WERI-Rb-1 (cell line): ENCODE results near the gene ANAPC5.
"Not testable (repeated sequence)": the region's sequence is repeated elsewhere in the genome, so short reads cannot be mapped to it uniquely, and the experiment has no call there.

Experiments
- DNase-seq: peaks from one replicate; pipeline ENCODE4 v3.0.0-alpha.2; 2020
- H3K27ac ChIP-seq: fragments of 250-450 bp; sonication (Bioruptor Pico); 2 replicates; pipeline ENCODE4 v1.5.1; 2020; ENCODE audit warnings: mild to moderate bottlenecking, moderate library complexity
- H3K27me3 ChIP-seq: fragments of 250-450 bp; sonication (Bioruptor Pico); 2 replicates; pipeline ENCODE4 v1.5.1; 2021; ENCODE audit warnings: mild to moderate bottlenecking, low read depth, moderate library complexity; ENCODE audit not compliant: insufficient read depth, severe bottlenecking
- H3K36me3 ChIP-seq: fragments of 250-450 bp; sonication (Bioruptor Pico); 2 replicates; pipeline ENCODE4 v1.5.1; 2020; ENCODE audit warnings: mild to moderate bottlenecking, moderate library complexity
- H3K4me3 ChIP-seq: 2 replicates; pipeline ENCODE4 v1.5.1; 2011; ENCODE audit warnings: low read depth, mild to moderate bottlenecking, control low read depth, low read length
- H3K9me3 ChIP-seq: fragments of 250-450 bp; sonication (Bioruptor Pico); 2 replicates; pipeline ENCODE4 v1.5.1; 2021; ENCODE audit warnings: mild to moderate bottlenecking, moderate library complexity; ENCODE audit not compliant: severe bottlenecking
- TF ChIP-seq, protein P1 (sequence below): IDR thresholded peaks from 2 replicates; pipeline ENCODE4 v1.5.1; 2011; ENCODE audit warnings: low read depth, mild to moderate bottlenecking, control low read depth, inconsistent platforms, low read length

ANAPC5 gene

DNA sequence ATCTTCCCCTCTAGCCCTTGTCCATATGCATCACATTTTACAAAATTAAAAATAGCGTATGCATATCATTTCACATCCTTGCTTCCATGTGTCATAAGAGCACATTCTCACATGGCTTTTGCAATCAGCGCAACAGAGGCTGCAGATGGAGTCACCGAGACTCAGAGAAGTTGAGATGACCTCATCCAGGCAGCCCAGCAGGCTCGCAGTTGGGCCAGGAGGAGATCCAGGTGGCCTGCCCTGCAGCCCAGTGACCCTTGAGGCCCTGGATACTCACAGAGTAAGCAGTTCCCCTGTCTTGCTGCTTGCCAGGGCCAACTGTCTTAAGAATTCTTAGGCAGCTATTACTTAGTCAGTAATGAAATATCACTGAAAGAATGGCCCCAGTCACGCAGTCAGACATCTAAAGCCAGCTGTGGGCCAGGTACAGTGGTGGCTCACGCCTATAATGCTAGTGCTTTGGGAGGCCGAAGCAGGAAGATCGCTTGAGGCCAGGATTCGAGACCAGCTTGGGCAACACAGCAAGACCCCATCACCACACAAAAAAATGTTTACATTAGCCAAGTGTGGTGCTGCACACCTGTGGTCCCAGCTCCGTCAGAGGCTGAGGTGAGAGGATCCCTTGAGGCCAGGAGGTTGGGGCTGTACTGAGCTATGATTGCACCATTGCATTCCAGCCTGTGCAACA lies 64.8 kb downstream of the ANAPC5 start:
- peaks cover 16% of the 10 kb centered on the region for H3K36me3 ChIP-seq
- TF ChIP-seq, protein P1, sequence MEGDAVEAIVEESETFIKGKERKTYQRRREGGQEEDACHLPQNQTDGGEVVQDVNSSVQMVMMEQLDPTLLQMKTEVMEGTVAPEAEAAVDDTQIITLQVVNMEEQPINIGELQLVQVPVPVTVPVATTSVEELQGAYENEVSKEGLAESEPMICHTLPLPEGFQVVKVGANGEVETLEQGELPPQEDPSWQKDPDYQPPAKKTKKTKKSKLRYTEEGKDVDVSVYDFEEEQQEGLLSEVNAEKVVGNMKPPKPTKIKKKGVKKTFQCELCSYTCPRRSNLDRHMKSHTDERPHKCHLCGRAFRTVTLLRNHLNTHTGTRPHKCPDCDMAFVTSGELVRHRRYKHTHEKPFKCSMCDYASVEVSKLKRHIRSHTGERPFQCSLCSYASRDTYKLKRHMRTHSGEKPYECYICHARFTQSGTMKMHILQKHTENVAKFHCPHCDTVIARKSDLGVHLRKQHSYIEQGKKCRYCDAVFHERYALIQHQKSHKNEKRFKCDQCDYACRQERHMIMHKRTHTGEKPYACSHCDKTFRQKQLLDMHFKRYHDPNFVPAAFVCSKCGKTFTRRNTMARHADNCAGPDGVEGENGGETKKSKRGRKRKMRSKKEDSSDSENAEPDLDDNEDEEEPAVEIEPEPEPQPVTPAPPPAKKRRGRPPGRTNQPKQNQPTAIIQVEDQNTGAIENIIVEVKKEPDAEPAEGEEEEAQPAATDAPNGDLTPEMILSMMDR, result no peak
- no peaks in the 10 kb centered on the region for H3K9me3 ChIP-seq
- no peaks in the 10 kb centered on the region for H3K27me3 ChIP-seq
- H3K4me3 ChIP-seq, result no peak overlapping the region
- DNase-seq, result peak; percentile 45
- no peak overlapping the region for H3K27ac ChIP-seq

DNA sequence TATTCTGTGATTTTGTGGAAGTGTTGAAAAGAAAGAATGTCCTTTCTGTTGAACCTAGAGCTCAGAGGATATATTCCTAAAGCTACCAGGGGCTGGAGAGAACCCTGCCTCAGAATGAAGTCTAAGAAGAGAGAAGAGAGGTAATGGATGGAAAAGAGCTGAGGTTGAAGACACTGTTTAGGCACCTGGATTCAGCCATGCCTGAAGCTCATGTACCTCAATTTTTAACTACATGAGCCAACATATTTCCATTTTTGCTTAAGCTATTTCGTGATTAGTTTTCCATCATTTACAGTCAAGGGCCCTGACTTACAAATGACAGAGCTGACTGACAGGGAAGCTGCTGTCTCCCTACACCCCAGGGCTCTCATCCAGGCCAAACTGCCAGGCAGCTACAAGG lies 66.4 kb downstream of the ANAPC5 start:
- Histone ChIP-seq H3K9me3 (no peaks in the 10 kb centered on the region), H3K27ac (no peak overlapping the region), H3K4me3 (no peak overlapping the region), H3K36me3 (peaks cover 4% of the 10 kb centered on the region; the same call in 1 of the 2 replicates), H3K27me3 (no peaks in the 10 kb centered on the region)
- no peak for DNase-seq
- TF ChIP-seq, protein P1, result no peak

DNA sequence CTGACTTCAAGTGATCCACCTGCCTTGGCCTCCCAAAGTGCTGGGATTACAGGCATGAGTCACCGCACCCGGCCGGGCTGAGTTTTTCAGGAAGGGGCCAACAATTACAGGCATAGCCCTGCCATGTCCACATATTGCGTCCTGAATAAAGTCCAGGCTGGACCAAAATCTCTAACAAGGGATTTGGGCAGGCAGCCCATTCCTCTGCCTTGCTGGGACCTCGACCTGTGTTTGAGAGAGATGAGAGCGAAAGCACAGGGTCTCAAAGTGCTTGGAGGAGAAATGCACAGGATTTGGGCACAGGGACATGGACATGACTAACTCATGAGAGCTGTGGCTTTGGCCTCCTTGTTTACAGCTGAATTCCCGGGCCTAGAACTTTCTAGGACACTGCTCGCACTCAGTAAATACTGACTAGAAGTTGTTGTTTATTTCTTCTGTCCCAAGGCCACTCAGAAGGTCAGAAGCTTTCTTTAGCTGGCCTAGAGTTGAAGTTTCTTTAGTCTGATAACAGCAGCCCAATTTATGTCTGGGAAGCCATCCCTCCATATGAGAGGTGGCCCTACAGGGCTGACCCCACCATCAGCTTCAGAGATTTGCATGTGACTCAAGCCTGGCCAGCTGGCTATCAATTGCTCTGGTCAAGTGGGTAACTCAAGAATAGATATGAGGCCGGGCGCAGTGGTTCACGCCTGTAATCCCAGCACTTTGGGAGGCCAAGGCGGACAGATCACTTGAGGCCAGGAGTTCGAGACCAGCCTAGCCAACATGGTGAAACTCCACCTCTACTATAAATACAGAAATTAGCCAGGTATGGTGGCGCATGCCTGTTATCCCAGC lies 67.4 kb downstream of the ANAPC5 start:
- Histone ChIP-seq H3K9me3 (no peaks in the 10 kb centered on the region), H3K27me3 (no peaks in the 10 kb centered on the region), H3K27ac (no peak overlapping the region), H3K36me3 (no peaks in the 10 kb centered on the region), H3K4me3 (no peak overlapping the region)
- TF ChIP-seq, protein P1, result no peak
- no peak for DNase-seq

DNA sequence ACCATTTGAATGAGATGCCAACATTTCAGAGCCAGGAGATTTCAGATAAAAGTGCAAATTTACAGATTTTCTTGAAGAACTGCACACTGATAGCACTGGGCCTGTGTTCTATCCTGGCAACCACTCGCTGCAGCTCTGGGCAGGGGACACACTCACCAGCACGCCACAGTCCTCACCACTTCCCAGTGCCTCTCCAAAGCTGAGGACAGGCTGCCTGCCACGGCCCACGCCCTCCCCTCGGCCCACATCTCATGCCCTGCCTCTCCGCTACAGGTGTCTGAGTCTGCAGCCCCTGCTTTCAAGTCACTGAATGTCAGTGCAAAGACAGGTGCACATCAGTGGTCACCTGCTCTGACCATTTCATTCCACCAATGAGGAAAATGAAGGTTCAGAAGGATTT lies 68.4 kb downstream of the ANAPC5 start:
- no peak overlapping the region for H3K4me3 ChIP-seq
- H3K36me3 ChIP-seq, result no peaks in the 10 kb centered on the region
- TF ChIP-seq, protein P1, result no peak
- no peaks in the 10 kb centered on the region for H3K27me3 ChIP-seq
- no peak overlapping the region for H3K27ac ChIP-seq
- no peak for DNase-seq
- no peaks in the 10 kb centered on the region for H3K9me3 ChIP-seq

DNA sequence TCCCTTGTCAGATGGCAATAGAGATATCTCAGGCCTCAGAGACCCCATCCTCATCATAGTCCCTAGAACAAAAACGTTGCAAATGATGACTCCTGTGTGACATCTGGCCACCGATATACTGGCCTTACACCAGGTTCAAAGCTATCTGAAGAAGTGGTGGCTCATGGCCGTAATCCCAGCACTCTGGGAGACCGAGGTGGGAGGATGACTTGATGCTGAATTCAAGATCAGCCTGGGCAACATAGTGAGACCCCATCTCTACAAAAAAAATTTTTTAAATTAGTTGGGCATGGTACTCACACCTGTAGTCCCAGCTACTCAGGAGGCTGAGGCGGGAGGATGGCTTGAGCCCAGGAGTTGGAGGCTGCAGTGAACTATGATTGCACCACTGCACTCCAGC lies 68.8 kb downstream of the ANAPC5 start:
- no peak overlapping the region for H3K27ac ChIP-seq
- no peaks in the 10 kb centered on the region for H3K9me3 ChIP-seq
- no peaks in the 10 kb centered on the region for H3K36me3 ChIP-seq
- TF ChIP-seq, protein P1, result no peak
- H3K4me3 ChIP-seq, result no peak overlapping the region
- no peaks in the 10 kb centered on the region for H3K27me3 ChIP-seq
- DNase-seq, result no peak

DNA sequence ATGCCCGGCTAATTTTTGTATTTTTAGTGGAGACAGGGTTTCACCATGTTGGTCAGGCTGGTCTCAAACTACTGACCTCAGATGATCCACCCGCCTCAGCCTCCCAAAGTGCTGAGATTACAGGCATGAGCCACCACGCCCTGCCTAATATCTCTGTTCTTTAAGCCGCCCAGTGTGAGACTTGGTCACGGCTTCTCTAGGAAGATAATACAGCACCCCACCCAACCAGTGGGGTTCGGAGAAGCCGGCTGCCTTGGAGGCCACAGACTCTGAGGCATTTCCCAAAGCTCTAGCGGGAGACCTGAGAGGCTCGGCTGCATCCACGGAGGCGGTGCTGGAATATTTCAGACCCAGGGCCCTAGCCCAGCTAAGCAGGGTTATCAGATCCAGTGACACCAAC lies 69.3 kb downstream of the ANAPC5 start:
- DNase-seq, H3K27me3 ChIP-seq, H3K27ac ChIP-seq, H3K9me3 ChIP-seq, H3K36me3 ChIP-seq, H3K4me3 ChIP-seq: not testable (repeated sequence)
